Transverse colon (tissue), 4 donors: ENCODE results near the gene EZR. TPM values are rescaled to one million over a fixed set of nuclear protein-coding genes. Genes with fewer than 3 reads are reported as not detected.

Experiments
- DNase-seq: peaks from one replicate; pipeline ENCODE4 v3.0.0-alpha.2; 2019
- H3K27ac ChIP-seq, 4 donors: fragments of 200-600 bp; sonication (generic); 2 replicates each; pipeline ENCODE4 v1.5.1; 2016 to 2018; ENCODE audit warnings: inconsistent platforms in 4 of 4
- H3K27me3 ChIP-seq: fragments of 200-600 bp; sonication (generic); 2 replicates; pipeline ENCODE4 v1.5.1; 2017; ENCODE audit warnings: inconsistent platforms
- H3K36me3 ChIP-seq, 4 donors: fragments of 200-600 bp; sonication (generic); 2 replicates each; pipeline ENCODE4 v1.5.1; 2017 to 2019; ENCODE audit warnings: inconsistent platforms in 4 of 4
- H3K4me1 ChIP-seq, 4 donors: fragments of 200-600 bp; sonication (generic); 2 replicates each; pipeline ENCODE4 v1.5.1; 2017 to 2020; ENCODE audit warnings: inconsistent platforms in 4 of 4
- H3K4me3 ChIP-seq, 4 donors: fragments of 200-600 bp; sonication (generic); 1 replicate in 1 of 4; 2 replicates in 3 of 4; pipeline versions ENCODE4 v1.5.1 to v1.6.1; 2017 to 2019; ENCODE audit warnings: inconsistent platforms in 4 of 4
- H3K9me3 ChIP-seq, 2 donors: fragments of 200-600 bp; sonication (generic); 2 replicates each; pipeline ENCODE4 v1.5.1; 2017 to 2019; ENCODE audit warnings: inconsistent platforms in 2 of 2
- EP300 ChIP-seq: sonication (generic); formaldehyde crosslinking; IDR thresholded peaks from one replicate; pipeline ENCODE4 v1.6.1; 2017; ENCODE audit warnings: antibody characterized with exemption, low read depth
- POLR2A ChIP-seq: fragments of 450-650 bp; IDR thresholded peaks from one replicate; pipeline ENCODE4 v1.6.1; 2016; ENCODE audit warnings: antibody characterized with exemption, mild to moderate bottlenecking, moderate library complexity
- POLR2AphosphoS5 ChIP-seq, 3 donors: sonication (generic); formaldehyde crosslinking; IDR thresholded peaks; one replicate each; pipeline ENCODE4 v1.6.1; 2016; ENCODE audit warnings: antibody characterized with exemption in 3 of 3
- WGBS, 2 donors: methylation state at CpG; one replicate each; pipeline ENCODE4 v1.1.5; 2018; ENCODE audit warnings: low coverage in 1 of 2; 5-methylcytosine and 5-hydroxymethylcytosine counted together
- in situ Hi-C, 4 donors: fragments of 200-750 bp; cut with MboI; loops; one replicate each; pipeline versions ENCODE4 v1.15.0 to v1.15.1; 2017; ENCODE audit warnings: low sequenced_read_pairs in 3 of 4, low pct_ligation_motif_present in 1 of 4, low pct_unique_long_range_greater_than_20kb in 1 of 4
- intact Hi-C: fragments of 100-400 bp; cut with DNase I; formaldehyde crosslinking; loops from one replicate; pipeline ENCODE4 v1.15.1; 2023; ENCODE audit warnings: low total_unique reads
- total RNA-seq, 4 donors: library from RNA; depleted of rRNA; stranded (reverse); fragments of >200 nt; gene quantifications; one replicate each; pipeline ENCODE4 v1.1.0, GENCODE V29; 2016
- TF ChIP-seq, protein P1 (sequence below), 5 experiments: fragments of 200-600 bp in 3 of 5; fragments of 450-650 bp in 2 of 5; sonication (generic) in 3 of 5; IDR thresholded peaks; 1 replicate in 2 of 5; 2 replicates in 3 of 5; pipeline ENCODE4 v1.5.1; 2016 to 2017; ENCODE audit warnings: antibody characterized with exemption in 5 of 5, inconsistent platforms in 3 of 5, mild to moderate bottlenecking in 2 of 5, moderate library complexity in 1 of 5

The EZR gene
- total RNA-seq, 4 donors from 2014 or later = 149 to 430 (median 319) TPM

DNA sequence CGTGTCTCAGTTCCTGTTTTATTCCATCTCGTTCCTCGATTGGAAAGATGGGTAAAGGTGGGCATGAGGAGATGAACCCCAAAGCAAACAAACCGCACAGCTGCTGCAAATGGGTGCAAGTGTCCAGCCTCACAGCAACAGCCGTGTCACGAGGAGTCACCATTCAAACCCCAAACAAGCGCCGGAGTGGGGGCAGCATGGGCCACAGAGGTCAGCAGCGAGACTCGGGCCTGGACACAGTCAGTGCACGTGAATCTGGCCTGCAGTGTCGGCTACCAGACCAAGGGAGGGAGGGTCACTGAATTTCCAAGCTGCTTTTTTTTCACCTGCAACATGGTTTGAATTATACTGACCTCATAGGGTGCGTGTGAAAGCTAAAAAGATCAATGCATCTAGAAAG, 63.5 kb downstream of the EZR start:
- 93% methylated on average over 13 of the region's 13 CpGs; no CpG with 5 or more reads in 1 of the 2 donors for WGBS, 2 donors
- intact Hi-C loops = no loop called here
- no peak for DNase-seq
- H3K9me3 ChIP-seq = no peaks in the 10 kb centered on the region
- H3K4me1 ChIP-seq = peaks cover 0 to 14% (median 7%) of the 10 kb centered on the region in 4 donors
- H3K27ac ChIP-seq = no peak overlapping the region
- TF ChIP-seq EP300 (no peak), POLR2A (no peak), POLR2AphosphoS5 (IDR thresholded peaks at IDR 0.05) (no peak)
- TF ChIP-seq, protein P1, sequence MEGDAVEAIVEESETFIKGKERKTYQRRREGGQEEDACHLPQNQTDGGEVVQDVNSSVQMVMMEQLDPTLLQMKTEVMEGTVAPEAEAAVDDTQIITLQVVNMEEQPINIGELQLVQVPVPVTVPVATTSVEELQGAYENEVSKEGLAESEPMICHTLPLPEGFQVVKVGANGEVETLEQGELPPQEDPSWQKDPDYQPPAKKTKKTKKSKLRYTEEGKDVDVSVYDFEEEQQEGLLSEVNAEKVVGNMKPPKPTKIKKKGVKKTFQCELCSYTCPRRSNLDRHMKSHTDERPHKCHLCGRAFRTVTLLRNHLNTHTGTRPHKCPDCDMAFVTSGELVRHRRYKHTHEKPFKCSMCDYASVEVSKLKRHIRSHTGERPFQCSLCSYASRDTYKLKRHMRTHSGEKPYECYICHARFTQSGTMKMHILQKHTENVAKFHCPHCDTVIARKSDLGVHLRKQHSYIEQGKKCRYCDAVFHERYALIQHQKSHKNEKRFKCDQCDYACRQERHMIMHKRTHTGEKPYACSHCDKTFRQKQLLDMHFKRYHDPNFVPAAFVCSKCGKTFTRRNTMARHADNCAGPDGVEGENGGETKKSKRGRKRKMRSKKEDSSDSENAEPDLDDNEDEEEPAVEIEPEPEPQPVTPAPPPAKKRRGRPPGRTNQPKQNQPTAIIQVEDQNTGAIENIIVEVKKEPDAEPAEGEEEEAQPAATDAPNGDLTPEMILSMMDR (IDR thresholded peaks at IDR 0.05) = no peak
- no peak overlapping the region for H3K4me3 ChIP-seq
- in situ Hi-C loops = no loop called here
- H3K36me3 ChIP-seq = no peaks in the 10 kb centered on the region
- H3K27me3 ChIP-seq = no peaks in the 10 kb centered on the region

DNA sequence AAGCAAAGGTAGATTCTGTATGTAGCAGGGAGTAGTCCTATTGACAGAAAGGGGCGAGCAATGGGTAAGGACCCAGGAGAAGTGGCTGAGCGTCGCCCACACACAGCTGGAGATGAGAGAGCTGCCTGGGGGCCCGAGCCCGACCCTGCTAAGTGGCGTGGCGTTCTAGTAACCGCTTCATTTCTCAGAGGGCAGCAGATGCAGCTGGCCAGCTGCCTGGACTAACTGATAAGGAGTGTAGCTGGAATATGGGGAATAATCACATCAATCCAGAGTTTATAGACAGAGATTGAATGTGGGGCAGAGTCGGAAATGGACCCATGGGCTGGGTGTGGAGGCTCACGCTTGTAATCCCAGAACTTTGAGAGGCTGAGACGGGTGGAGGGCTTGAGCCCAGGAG, 64.4 kb downstream of the EZR start:
- H3K9me3 ChIP-seq = no peaks in the 10 kb centered on the region
- no peak for DNase-seq
- intact Hi-C loops (no loop called here), in situ Hi-C loops (no loop called here)
- TF ChIP-seq, protein P1 (IDR thresholded peaks at IDR 0.05) = no peak
- TF ChIP-seq POLR2AphosphoS5 (IDR thresholded peaks at IDR 0.05) = no peak
- TF ChIP-seq EP300 = no peak
- TF ChIP-seq POLR2A = no peak
- H3K36me3 ChIP-seq = no peaks in the 10 kb centered on the region
- WGBS, 2 donors = 76 to 84% methylated on average over 4 to 11 of the region's 11 CpGs
- H3K4me1 ChIP-seq = peaks cover 0 to 14% (median 7%) of the 10 kb centered on the region in 4 donors
- H3K4me3 ChIP-seq = no peak overlapping the region
- no peaks in the 10 kb centered on the region for H3K27me3 ChIP-seq
- no peak overlapping the region for H3K27ac ChIP-seq

DNA sequence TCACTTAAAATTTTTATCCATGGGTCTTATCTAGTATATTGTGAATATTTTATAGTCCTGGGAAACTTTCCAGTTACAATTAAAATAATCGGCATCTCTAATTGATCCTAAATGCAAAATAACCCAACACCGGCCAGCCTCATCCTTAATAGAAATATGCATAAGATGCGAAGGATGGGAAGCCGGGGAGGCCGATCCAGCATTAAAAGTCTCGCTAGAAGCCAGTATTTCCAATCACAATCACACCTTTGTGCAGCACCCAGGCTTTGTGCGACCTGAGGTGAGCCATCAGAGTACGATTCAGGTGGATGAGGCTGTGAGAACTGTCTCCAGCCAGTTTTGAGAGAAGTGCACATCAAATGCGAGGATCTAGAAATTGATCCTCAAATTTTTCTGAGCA, 65.4 kb downstream of the EZR start:
- WGBS, 2 donors = 79 to 95% methylated on average over 3 to 9 of the region's 9 CpGs
- DNase-seq = no peak
- H3K27me3 ChIP-seq = no peaks in the 10 kb centered on the region
- in situ Hi-C loops = no loop called here
- H3K4me1 ChIP-seq = peaks cover 0 to 14% (median 7%) of the 10 kb centered on the region in 4 donors
- H3K27ac ChIP-seq = no peak overlapping the region
- TF ChIP-seq, protein P1 (IDR thresholded peaks at IDR 0.05) = no peak
- no peak for TF ChIP-seq POLR2A
- H3K9me3 ChIP-seq = no peaks in the 10 kb centered on the region
- no peaks in the 10 kb centered on the region for H3K36me3 ChIP-seq
- intact Hi-C loops = no loop called here
- H3K4me3 ChIP-seq = no peak overlapping the region

DNA sequence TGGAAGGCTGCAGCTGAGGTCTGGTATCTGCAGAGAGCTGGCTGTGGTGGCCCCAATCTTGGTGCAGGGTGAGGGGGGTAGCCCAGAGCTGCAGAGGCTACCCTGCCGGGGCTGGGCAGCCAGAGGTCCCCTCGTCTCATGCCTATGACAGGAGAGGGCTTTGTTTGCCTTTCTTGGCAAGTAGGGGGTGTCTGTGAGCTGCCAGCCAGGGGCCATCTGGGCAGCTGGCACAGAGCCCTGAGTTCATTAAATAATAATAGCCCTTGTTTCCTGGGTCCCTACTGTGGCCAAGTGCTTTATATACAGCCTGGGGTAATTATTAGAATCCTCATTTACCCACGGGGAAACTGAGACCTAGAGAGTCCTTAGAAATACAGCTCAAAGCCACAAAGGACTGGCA, 66.6 kb downstream of the EZR start:
- no peak for TF ChIP-seq POLR2AphosphoS5 (IDR thresholded peaks at IDR 0.05)
- no peak for TF ChIP-seq EP300
- no peak for TF ChIP-seq POLR2A
- TF ChIP-seq, protein P1 (IDR thresholded peaks at IDR 0.05) = no peak
- peak overlapping the region in 1 of 4 donors; percentile 1 for H3K27ac ChIP-seq
- intact Hi-C loops (no loop called here), in situ Hi-C loops (no loop called here)
- no peaks in the 10 kb centered on the region for H3K27me3 ChIP-seq
- no peak for DNase-seq
- 42 to 48% methylated on average over 1 to 3 of the region's 3 CpGs for WGBS, 2 donors
- peaks cover 0 to 14% (median 7%) of the 10 kb centered on the region in 4 donors for H3K4me1 ChIP-seq
- H3K9me3 ChIP-seq = no peaks in the 10 kb centered on the region
- H3K4me3 ChIP-seq = no peak overlapping the region
- no peaks in the 10 kb centered on the region for H3K36me3 ChIP-seq
